ENCODE data around the gene SDK2.

DNA sequence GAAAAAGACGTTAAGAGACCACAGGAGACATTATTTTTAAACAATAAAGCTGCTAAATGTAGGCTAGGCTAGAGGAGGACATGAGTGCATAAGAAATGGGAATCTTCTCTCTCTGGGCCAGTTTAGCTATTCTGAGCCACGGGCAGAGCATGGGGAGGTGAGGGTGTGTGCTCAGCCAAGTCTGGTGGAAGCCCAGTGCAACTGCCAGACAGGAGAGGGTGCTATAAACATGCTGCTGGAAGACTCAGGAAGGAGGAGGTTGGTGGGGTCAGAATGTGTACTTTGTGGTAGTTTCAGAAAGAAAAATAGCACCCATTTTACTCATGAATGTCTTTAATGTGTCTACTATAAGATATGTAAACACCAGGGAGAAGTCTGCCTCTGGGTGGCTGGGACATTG, 5.9 kb upstream of the SDK2 start:
- TF ChIP-seq, protein P1, sequence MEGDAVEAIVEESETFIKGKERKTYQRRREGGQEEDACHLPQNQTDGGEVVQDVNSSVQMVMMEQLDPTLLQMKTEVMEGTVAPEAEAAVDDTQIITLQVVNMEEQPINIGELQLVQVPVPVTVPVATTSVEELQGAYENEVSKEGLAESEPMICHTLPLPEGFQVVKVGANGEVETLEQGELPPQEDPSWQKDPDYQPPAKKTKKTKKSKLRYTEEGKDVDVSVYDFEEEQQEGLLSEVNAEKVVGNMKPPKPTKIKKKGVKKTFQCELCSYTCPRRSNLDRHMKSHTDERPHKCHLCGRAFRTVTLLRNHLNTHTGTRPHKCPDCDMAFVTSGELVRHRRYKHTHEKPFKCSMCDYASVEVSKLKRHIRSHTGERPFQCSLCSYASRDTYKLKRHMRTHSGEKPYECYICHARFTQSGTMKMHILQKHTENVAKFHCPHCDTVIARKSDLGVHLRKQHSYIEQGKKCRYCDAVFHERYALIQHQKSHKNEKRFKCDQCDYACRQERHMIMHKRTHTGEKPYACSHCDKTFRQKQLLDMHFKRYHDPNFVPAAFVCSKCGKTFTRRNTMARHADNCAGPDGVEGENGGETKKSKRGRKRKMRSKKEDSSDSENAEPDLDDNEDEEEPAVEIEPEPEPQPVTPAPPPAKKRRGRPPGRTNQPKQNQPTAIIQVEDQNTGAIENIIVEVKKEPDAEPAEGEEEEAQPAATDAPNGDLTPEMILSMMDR (IDR thresholded peaks at IDR 0.05): peak in 2 of 4 donors; percentile 19 to 24
- TF ChIP-seq POLR2A (IDR thresholded peaks at IDR 0.05): no peak

All from right lobe of liver (tissue), 4 donors.